Stimulated activated CD8-positive, alpha-beta memory T cell treated with anti-CD3 and anti-CD28 coated beads, Interleukin-12 subunit alpha, Interleukin-12 subunit beta, amount 100 ng/mL, for 24 hours (primary cell): ENCODE results near the gene TPRN.

ENCODE experiments used
- DNase-seq: peaks from one replicate; pipeline ENCODE4 v3.0.0-alpha.2; 2020; ENCODE audit errors: extremely low read depth

The TPRN gene

GRCh38 chr9:137189297-137190295, 10.9 kb downstream of the TPRN start:
- DNase-seq = no peak

GRCh38 chr9:137188490-137189296, 11.8 kb downstream of the TPRN start, which contains the start of the genes ANAPC2 and SSNA1:
Gene ANAPC2, minus strand, starts transcription at chr9:137188560. Its CDS starts 28 bp downstream, at chr9:137188532.
Gene SSNA1, plus strand, starts transcription at chr9:137188676. Its CDS starts 51 bp downstream, at chr9:137188727.
- DNase-seq = peak; percentile 84

GRCh38 chr9:137188086-137188489, 12.5 kb downstream of the TPRN start:
- no peak for DNase-seq

- DNase-seq = no peak
Observed at GRCh38 chr9:137187386-137187785, 13.2 kb downstream of the TPRN start.

GRCh38 chr9:137186385-137186784, 14.2 kb downstream of the TPRN start:
- DNase-seq = no peak

GRCh38 chr9:137185921-137186320, 14.6 kb downstream of the TPRN start:
- no peak for DNase-seq

GRCh38 chr9:137184881-137185660, 15.5 kb downstream of the TPRN start:
- no peak for DNase-seq

GRCh38 chr9:137183980-137184595, 16.5 kb downstream of the TPRN start:
- DNase-seq = no peak

GRCh38 chr9:137182836-137183235, 17.7 kb downstream of the TPRN start:
- no peak for DNase-seq

- no peak for DNase-seq
Observed at GRCh38 chr9:137181680-137182079, 18.9 kb downstream of the TPRN start.

- DNase-seq = no peak
Observed at GRCh38 chr9:137180491-137180890, 20.1 kb downstream of the TPRN start.

- DNase-seq = no peak
Observed at GRCh38 chr9:137179761-137180160, 20.8 kb downstream of the TPRN start.

GRCh38 chr9:137178939-137179630, 21.5 kb downstream of the TPRN start:
- no peak for DNase-seq

GRCh38 chr9:137178201-137178938, 22.2 kb downstream of the TPRN start:
- DNase-seq = no peak

- no peak for DNase-seq
Observed at GRCh38 chr9:137176302-137177182, 24.0 kb downstream of the TPRN start.

- no peak for DNase-seq
Observed at GRCh38 chr9:137175345-137175961, 25.1 kb downstream of the TPRN start.

GRCh38 chr9:137174722-137175293, 25.7 kb downstream of the TPRN start:
- DNase-seq = no peak
